Muscle of leg (tissue), 11 donors: ENCODE data around the gene SIRPD. TPM values are rescaled to one million over a fixed set of nuclear protein-coding genes. Genes with fewer than 3 reads are reported as not detected.
"Not testable (repeated sequence)": the region's sequence is repeated elsewhere in the genome, so short reads cannot be mapped to it uniquely, and the experiment has no call there.

Experiments used
- DNase-seq: peaks from one replicate; pipeline ENCODE4 v3.0.0; 2013
- H3K27ac ChIP-seq: one replicate; pipeline ENCODE4 v1.5.1; 2013; ENCODE audit warnings: mild to moderate bottlenecking, low read length, control low read depth
- H3K27me3 ChIP-seq: one replicate; pipeline ENCODE4 v1.6.1; 2013; ENCODE audit warnings: low read length; ENCODE audit not compliant: control insufficient read depth, insufficient read depth
- H3K36me3 ChIP-seq: one replicate; pipeline ENCODE4 v1.6.1; 2013; ENCODE audit warnings: low read length; ENCODE audit not compliant: control insufficient read depth, insufficient read depth
- H3K4me1 ChIP-seq: one replicate; pipeline ENCODE4 v1.6.1; 2013; ENCODE audit warnings: low read length; ENCODE audit not compliant: control insufficient read depth, insufficient read depth
- H3K4me3 ChIP-seq: one replicate; pipeline ENCODE4 v1.5.1; 2013; ENCODE audit warnings: low read length, control low read depth
- H3K9me3 ChIP-seq: replicated peaks from 2 replicates; pipeline ENCODE4 v1.6.1; 2013; ENCODE audit warnings: low read depth, low read length; ENCODE audit not compliant: control insufficient read depth
- WGBS: methylation state at CpG from one replicate; pipeline ENCODE4 v1.1.5; 2013; ENCODE audit warnings: missing lambda C conversion rate; ENCODE audit not compliant: insufficient coverage; 5-methylcytosine and 5-hydroxymethylcytosine counted together
- polyA plus RNA-seq, 8 donors: library from polyadenylated mRNA; unstranded; fragments of 120-200 nt; gene quantifications; one replicate each; pipeline versions ENCODE4 v1.2.1 to v1.2.3, GENCODE V29; 2013; ENCODE audit warnings: inconsistent platforms in 1 of 8, low replicate concordance in 1 of 8; ENCODE audit not compliant: insufficient read length in 8 of 8, insufficient read depth in 1 of 8
- total RNA-seq: library from RNA; stranded (reverse); fragments of 120-200 nt; gene quantifications from one replicate; pipeline ENCODE4 v1.2.4, GENCODE V29; 2013

Gene SIRPD
- total and polyA plus RNA-seq, 9 donors = not detected

DNA sequence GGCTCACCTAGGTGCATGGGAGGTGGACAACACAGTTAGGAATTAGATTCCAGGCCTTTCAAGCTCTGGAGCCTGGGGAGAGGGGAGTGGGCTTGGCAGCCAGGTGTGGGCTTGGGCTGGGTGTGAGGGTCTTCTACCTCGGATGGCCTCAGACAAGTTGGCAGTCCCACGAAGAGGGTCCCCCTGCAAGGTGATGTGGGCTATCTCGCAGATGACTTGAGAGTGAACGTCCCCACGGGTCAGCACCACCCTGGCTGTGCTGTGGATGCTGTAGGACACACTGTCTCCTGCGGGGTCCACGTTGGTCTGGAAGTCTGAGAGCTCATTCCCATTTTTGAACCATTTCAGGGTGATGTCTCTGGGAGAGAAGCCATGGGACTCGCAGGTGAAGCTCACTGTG, 14.1 kb upstream of the SIRPD start:
- not testable (repeated sequence) for H3K9me3 ChIP-seq, DNase-seq, H3K4me3 ChIP-seq, H3K4me1 ChIP-seq, H3K36me3 ChIP-seq, H3K27me3 ChIP-seq, H3K27ac ChIP-seq
- WGBS = 77% methylated on average over 3 of the region's 8 CpGs

GRCh38 chr20:1569415-1569881, 11.9 kb upstream of the SIRPD start:
- no peak overlapping the region for H3K27ac ChIP-seq
- no peaks in the 10 kb centered on the region for H3K27me3 ChIP-seq

DNA sequence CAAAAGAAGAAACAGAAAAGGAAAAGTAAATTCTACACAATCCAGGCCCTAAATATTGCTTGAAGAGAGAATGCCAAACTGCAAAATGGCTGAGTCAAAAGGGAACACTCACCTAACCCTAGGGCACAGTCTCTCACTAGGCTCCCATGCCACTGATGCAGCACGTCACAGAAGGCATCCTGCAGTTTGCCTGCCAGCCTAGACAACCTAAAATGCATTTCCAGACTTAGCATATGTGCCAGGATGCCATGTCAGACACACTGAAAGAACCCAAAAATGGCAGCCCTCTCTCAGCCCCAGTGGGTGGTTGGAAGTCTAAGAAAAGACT, 10.6 kb upstream of the SIRPD start:
- no peak overlapping the region for H3K4me3 ChIP-seq
- H3K36me3 ChIP-seq = no peaks in the 10 kb centered on the region
- WGBS = 100% methylated on average over 1 of the region's 1 CpG
- H3K27me3 ChIP-seq = no peaks in the 10 kb centered on the region
- H3K4me1 ChIP-seq = no peaks in the 10 kb centered on the region
- no peak for DNase-seq
- H3K27ac ChIP-seq = no peak overlapping the region
- no peaks in the 10 kb centered on the region for H3K9me3 ChIP-seq

More at GRCh38 chr20:1569415-1569881, 11.9 kb upstream of the SIRPD start:
- peak; percentile 15 for DNase-seq
- WGBS = 79% methylated on average over 5 of the region's 7 CpGs
- Histone ChIP-seq H3K4me3 (no peak overlapping the region), H3K36me3 (no peaks in the 10 kb centered on the region), H3K9me3 (no peaks in the 10 kb centered on the region), H3K4me1 (no peaks in the 10 kb centered on the region)

GRCh38 chr20:1567392-1568162, 10.1 kb upstream of the SIRPD start:
- DNase-seq = peak; percentile 22
- 54% methylated on average over 4 of the region's 6 CpGs for WGBS
- no peak overlapping the region for H3K27ac ChIP-seq

DNA sequence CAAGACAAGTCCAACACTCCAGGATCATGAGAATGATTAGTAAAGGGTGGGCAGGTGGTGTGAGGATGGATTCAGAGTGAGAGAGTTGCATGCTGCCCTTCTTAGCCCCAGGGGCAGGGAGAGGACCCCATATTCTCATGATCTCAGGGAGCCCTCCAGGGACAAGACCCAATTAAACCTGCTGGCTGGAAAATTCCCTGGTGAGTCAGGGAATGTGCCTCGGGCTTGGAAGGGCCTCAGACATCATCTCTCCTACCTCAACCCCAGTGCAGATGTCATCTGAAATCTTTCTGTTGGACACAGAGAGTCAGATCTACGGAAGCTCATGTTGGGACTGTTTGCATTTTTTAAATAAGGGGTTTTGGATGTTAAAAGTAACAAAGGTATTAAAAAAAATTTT, 9.2 kb upstream of the SIRPD start:
- no peaks in the 10 kb centered on the region for H3K36me3 ChIP-seq
- WGBS = no CpG with 5 or more reads among the region's 2 CpGs
- no peaks in the 10 kb centered on the region for H3K9me3 ChIP-seq
- no peaks in the 10 kb centered on the region for H3K27me3 ChIP-seq
- H3K4me1 ChIP-seq = no peaks in the 10 kb centered on the region
- H3K4me3 ChIP-seq = no peak overlapping the region
- no peak for DNase-seq
- H3K27ac ChIP-seq = no peak overlapping the region

More at GRCh38 chr20:1567392-1568162, 10.1 kb upstream of the SIRPD start:
- Histone ChIP-seq H3K9me3 (no peaks in the 10 kb centered on the region), H3K36me3 (no peaks in the 10 kb centered on the region), H3K4me3 (no peak overlapping the region), H3K4me1 (no peaks in the 10 kb centered on the region), H3K27me3 (no peaks in the 10 kb centered on the region)

- H3K4me3 ChIP-seq = no peak overlapping the region
- WGBS = 100% methylated on average over 1 of the region's 2 CpGs
- H3K27me3 ChIP-seq = no peaks in the 10 kb centered on the region
- no peaks in the 10 kb centered on the region for H3K9me3 ChIP-seq
- no peak overlapping the region for H3K27ac ChIP-seq
- H3K4me1 ChIP-seq = no peaks in the 10 kb centered on the region
- no peak for DNase-seq
- H3K36me3 ChIP-seq = no peaks in the 10 kb centered on the region
Measured at GRCh38 chr20:1565461-1565860, 8.0 kb upstream of the SIRPD start.

- DNase-seq = no peak
- WGBS = 80% methylated on average over 1 of the region's 2 CpGs
- no peak overlapping the region for H3K4me3 ChIP-seq
- H3K4me1 ChIP-seq = no peaks in the 10 kb centered on the region
- H3K9me3 ChIP-seq = no peaks in the 10 kb centered on the region
- H3K27me3 ChIP-seq = no peaks in the 10 kb centered on the region
- H3K27ac ChIP-seq = no peak overlapping the region
- H3K36me3 ChIP-seq = no peaks in the 10 kb centered on the region
Measured at GRCh38 chr20:1563598-1563997, 6.1 kb upstream of the SIRPD start.

DNA sequence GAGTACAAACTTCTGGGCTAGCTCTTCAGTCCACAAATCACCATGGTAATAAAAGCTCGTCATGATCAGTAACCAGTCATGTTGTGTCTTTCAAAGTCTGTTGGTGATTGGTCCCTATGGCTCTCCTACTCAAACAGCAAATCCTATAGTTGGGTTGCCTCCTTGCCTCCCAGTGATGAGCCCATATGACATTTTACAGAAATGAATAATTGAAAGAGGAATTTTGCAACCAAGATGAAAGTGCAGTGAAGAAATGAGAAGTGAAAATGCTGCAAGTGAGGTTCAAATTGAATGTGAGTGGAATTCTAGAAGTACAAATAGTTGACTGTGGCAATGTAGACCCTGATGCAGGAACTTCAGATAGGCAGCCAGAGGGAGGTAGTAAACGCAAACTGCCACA, 5.1 kb upstream of the SIRPD start:
- DNase-seq = peak; percentile 38
- WGBS = 87% methylated on average over 1 of the region's 2 CpGs
- Histone ChIP-seq H3K27ac (no peak overlapping the region), H3K36me3 (no peaks in the 10 kb centered on the region), H3K9me3 (no peaks in the 10 kb centered on the region), H3K4me3 (no peak overlapping the region), H3K27me3 (no peaks in the 10 kb centered on the region), H3K4me1 (no peaks in the 10 kb centered on the region)

DNA sequence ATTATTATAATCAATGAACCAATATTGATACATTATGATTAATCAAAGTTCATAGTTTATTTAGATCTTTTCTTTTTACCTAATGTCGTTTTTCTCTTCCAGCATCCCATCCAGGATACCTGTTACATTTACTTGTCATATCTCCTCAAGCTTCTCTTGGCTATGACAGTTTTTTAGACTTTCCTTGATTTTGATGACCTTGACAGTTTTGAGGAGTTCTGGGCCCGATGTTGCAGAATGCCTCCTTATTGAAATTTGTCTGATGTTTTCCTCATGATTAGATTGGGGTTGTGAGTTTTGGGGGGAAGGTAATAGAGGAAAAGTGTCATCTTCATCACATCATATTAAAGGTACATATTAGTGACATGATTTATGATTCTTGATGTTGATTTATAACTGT, 3.8 kb upstream of the SIRPD start:
- no CpG with 5 or more reads among the region's 2 CpGs for WGBS
- Histone ChIP-seq H3K27ac (no peak overlapping the region), H3K4me3 (no peak overlapping the region), H3K36me3 (no peaks in the 10 kb centered on the region), H3K4me1 (no peaks in the 10 kb centered on the region), H3K27me3 (no peaks in the 10 kb centered on the region), H3K9me3 (no peaks in the 10 kb centered on the region)
- no peak for DNase-seq

- no peaks in the 10 kb centered on the region for H3K4me1 ChIP-seq
- no peaks in the 10 kb centered on the region for H3K27me3 ChIP-seq
- no peaks in the 10 kb centered on the region for H3K36me3 ChIP-seq
- H3K27ac ChIP-seq = no peak overlapping the region
- H3K4me3 ChIP-seq = no peak overlapping the region
- no peak for DNase-seq
- H3K9me3 ChIP-seq = peaks cover 4% of the 10 kb centered on the region
Measured at GRCh38 chr20:1555952-1556351, 1.6 kb downstream of the SIRPD start.
